ENCODE data around the gene TRIP12.

- TF ChIP-seq CTCF (IDR thresholded peaks at IDR 0.05), result no peak
- no peak for TF ChIP-seq POLR2A (IDR thresholded peaks at IDR 0.05)
These were observed 78.2 kb downstream of the TRIP12 start for GRCh38 chr2:229843613-229844012.
